OCI-LY7 (cell line): ENCODE measurements around the gene MN1. TPM values are rescaled to one million over a fixed set of nuclear protein-coding genes. Genes with fewer than 3 reads are reported as not detected.

ENCODE experiments used
- BruUV-seq: library from RNA; stranded (reverse); fragments of 400-500 nt; replicated peaks from 2 replicates; lab custom pipeline; 2021; lab: Mats Ljungman, UMichigan
- CTCF ChIA-PET: fragments of 300-600 bp; sonication (Branson Sonifier 250); formaldehyde crosslinking; loops from one replicate; lab custom pipeline; 2022; ENCODE audit warnings: antibody characterized with exemption; ENCODE audit not compliant: unreplicated experiment; lab: Charles Lee
- POLR2A ChIA-PET: fragments of 300-600 bp; sonication (Branson Sonifier 250); formaldehyde crosslinking; loops from one replicate; lab custom pipeline; 2022; ENCODE audit warnings: antibody characterized with exemption; lab: Charles Lee
- DNase-seq: peaks from one replicate; pipeline ENCODE4 v3.0.0-alpha.2; 2015; ENCODE audit warnings: low spot score
- H2AFZ ChIP-seq: fragments of 200-600 bp; sonication (generic), shearing (Covaris generic); 2 replicates; pipeline ENCODE4 v1.6.1; 2014; ENCODE audit warnings: mild to moderate bottlenecking, antibody characterized with exemption, low read length, moderate library complexity
- H3K27ac ChIP-seq: fragments of 200-600 bp; sonication (generic); 2 replicates; pipeline ENCODE4 v1.5.1; 2014; ENCODE audit warnings: mixed run types, low read depth, mild to moderate bottlenecking, moderate library complexity, low read length, inconsistent platforms; ENCODE audit not compliant: poor library complexity, severe bottlenecking
- H3K36me3 ChIP-seq: fragments of 200-600 bp; sonication (generic); 2 replicates; pipeline ENCODE4 v1.6.1; 2014; ENCODE audit warnings: mild to moderate bottlenecking, antibody characterized with exemption, low read length, moderate library complexity, mixed read lengths; ENCODE audit not compliant: insufficient read depth
- H3K4me1 ChIP-seq: fragments of 200-600 bp; sonication (generic); 2 replicates; pipeline ENCODE4 v1.5.1; 2014; ENCODE audit warnings: mild to moderate bottlenecking, low read length; ENCODE audit not compliant: insufficient read depth, poor library complexity, severe bottlenecking
- H3K4me2 ChIP-seq: fragments of 200-600 bp; sonication (generic); 2 replicates; pipeline ENCODE4 v1.6.1; 2014; ENCODE audit warnings: mild to moderate bottlenecking, low read length
- H3K4me3 ChIP-seq: fragments of 200-600 bp; sonication (generic); 2 replicates; pipeline ENCODE4 v1.5.1; 2014; ENCODE audit warnings: mild to moderate bottlenecking, low read depth, low read length; ENCODE audit not compliant: poor library complexity, severe bottlenecking
- H3K79me2 ChIP-seq: fragments of 200-600 bp; sonication (generic); 2 replicates; pipeline ENCODE4 v1.6.1; 2016; ENCODE audit warnings: low read depth, mild to moderate bottlenecking, low read length, moderate library complexity, mixed read lengths; ENCODE audit not compliant: insufficient read depth
- H3K9me2 ChIP-seq: fragments of 200-600 bp; sonication (generic); 2 replicates; pipeline ENCODE4 v1.6.1; 2016; ENCODE audit warnings: mild to moderate bottlenecking, low read length, mixed read lengths; ENCODE audit not compliant: insufficient read depth
- H3K9me3 ChIP-seq: fragments of 200-600 bp; sonication (generic); 2 replicates; pipeline ENCODE4 v1.6.1; 2014; ENCODE audit warnings: mild to moderate bottlenecking, mixed run types, low read length, mixed read lengths
- H4K20me1 ChIP-seq: fragments of 200-600 bp; sonication (generic); 2 replicates; pipeline ENCODE4 v1.6.1; 2014; ENCODE audit warnings: mild to moderate bottlenecking, antibody characterized with exemption, low read length, moderate library complexity, mixed read lengths; ENCODE audit not compliant: insufficient read depth
- EZH2phosphoT487 ChIP-seq: fragments of 200-600 bp; sonication (generic); IDR thresholded peaks from 2 replicates; pipeline ENCODE4 v1.6.1; 2018; ENCODE audit warnings: low read depth, borderline replicate concordance, mild to moderate bottlenecking, mixed run types, antibody characterized with exemption, low read length, moderate library complexity, mixed read lengths
- intact Hi-C: fragments of 100-400 bp; cut with micrococcal nuclease; formaldehyde crosslinking; loops from one replicate; pipeline ENCODE4 v1.10.0; 2022; ENCODE audit not compliant: unreplicated experiment
- total RNA-seq, 2 experiments: library from RNA; depleted of rRNA in 1 of 2; stranded (reverse); fragments of >200 nt in 1 of 2; shearing (Covaris generic) in 1 of 2; gene quantifications; 2 replicates each; pipeline ENCODE4 v1.2.3, GENCODE V29; 2014 to 2022
- TF ChIP-seq, protein P1 (sequence below): fragments of 200-600 bp; sonication (generic); conservative IDR thresholded peaks from 2 replicates; pipeline ENCODE4 v1.5.1; 2014; ENCODE audit warnings: mild to moderate bottlenecking, antibody characterized with exemption, low read length, moderate library complexity, mixed read lengths

MN1 gene
- total RNA-seq, 2 experiments from 2014 or later, result 0.47 TPM; not detected in 1

DNA sequence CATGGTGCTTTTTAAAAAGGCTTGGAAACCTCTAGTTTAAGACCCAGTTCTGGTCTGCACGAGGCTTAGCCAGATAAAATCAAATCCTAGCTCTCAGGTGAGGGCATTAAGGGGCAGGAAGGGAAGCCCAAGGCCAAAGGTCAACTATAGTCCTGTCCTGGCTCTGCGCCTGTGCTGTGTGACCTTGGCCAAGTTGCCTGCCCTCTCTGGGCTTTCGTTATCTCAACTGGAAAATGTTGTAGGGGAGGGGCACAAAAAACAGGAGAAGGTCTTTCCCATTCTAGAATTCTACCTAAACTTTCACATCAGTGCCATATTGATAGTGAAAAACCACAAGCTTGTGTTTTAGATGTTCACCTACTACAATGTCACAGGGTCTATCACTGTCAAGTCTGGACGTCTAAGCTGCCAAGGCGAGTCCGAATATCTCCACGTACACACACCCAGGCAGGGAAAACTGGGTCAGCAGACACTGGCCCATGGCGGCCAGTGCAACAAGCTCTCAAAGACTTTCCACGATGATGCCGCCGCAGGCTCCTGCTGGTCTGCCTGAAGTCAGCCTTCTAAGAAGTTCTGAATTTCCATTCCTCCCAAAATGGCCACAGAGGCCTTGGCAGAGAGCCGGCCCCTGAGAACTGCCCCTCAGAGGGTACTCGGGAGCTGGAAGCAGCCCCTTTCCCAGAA, 18.0 kb downstream of the MN1 start:
- H3K4me2 ChIP-seq, result no peak overlapping the region
- no peak overlapping the region for H3K27ac ChIP-seq
- H3K36me3 ChIP-seq, result no peaks in the 10 kb centered on the region
- DNase-seq, result no peak
- TF ChIP-seq, protein P1, sequence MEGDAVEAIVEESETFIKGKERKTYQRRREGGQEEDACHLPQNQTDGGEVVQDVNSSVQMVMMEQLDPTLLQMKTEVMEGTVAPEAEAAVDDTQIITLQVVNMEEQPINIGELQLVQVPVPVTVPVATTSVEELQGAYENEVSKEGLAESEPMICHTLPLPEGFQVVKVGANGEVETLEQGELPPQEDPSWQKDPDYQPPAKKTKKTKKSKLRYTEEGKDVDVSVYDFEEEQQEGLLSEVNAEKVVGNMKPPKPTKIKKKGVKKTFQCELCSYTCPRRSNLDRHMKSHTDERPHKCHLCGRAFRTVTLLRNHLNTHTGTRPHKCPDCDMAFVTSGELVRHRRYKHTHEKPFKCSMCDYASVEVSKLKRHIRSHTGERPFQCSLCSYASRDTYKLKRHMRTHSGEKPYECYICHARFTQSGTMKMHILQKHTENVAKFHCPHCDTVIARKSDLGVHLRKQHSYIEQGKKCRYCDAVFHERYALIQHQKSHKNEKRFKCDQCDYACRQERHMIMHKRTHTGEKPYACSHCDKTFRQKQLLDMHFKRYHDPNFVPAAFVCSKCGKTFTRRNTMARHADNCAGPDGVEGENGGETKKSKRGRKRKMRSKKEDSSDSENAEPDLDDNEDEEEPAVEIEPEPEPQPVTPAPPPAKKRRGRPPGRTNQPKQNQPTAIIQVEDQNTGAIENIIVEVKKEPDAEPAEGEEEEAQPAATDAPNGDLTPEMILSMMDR, result no peak
- TF ChIP-seq EZH2phosphoT487, result no peak
- no peaks in the 10 kb centered on the region for H3K9me3 ChIP-seq
- POLR2A ChIA-PET, result no interaction called here
- no peaks in the 10 kb centered on the region for H3K4me1 ChIP-seq
- intact Hi-C loops, result no loop called here
- CTCF ChIA-PET, result interaction anchor here (0.5 kb wide), 1 partner anchor 360 kb away, joined by 3 read pairs; no protein-coding TSS in a partner anchor
- no peak overlapping the region for H2AFZ ChIP-seq
- BruUV-seq, result no TSS peak
- H3K9me2 ChIP-seq, result no peaks in the 10 kb centered on the region
- no peaks in the 10 kb centered on the region for H3K79me2 ChIP-seq
- no peak overlapping the region for H3K4me3 ChIP-seq
- no peaks in the 10 kb centered on the region for H4K20me1 ChIP-seq

DNA sequence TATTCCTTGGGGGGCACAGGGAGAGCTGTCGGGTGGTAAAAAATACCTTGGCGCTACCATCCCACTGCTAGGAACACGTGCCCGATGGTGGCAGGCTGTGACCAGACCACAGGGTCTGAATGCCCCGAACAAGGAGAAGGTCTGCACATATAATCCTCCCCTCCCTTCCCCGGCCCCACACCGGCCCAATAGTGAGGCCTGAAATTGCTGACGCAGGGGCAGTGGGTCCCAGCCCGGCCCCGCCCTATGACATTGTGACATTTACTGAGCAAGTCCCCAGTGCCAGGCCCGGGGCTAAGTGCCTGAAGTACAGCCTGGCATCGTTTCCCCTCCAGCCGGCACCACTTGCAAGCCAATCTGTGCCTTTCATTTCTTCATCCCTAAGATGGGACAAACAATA, 19.5 kb downstream of the MN1 start:
- ChIA-PET POLR2A (no interaction called here), CTCF (no interaction called here)
- Histone ChIP-seq H3K9me2 (no peaks in the 10 kb centered on the region), H2AFZ (no peak overlapping the region), H3K27ac (no peak overlapping the region), H3K4me1 (no peaks in the 10 kb centered on the region), H3K79me2 (no peaks in the 10 kb centered on the region), H4K20me1 (no peaks in the 10 kb centered on the region), H3K9me3 (no peaks in the 10 kb centered on the region), H3K4me2 (no peak overlapping the region), H3K36me3 (no peaks in the 10 kb centered on the region), H3K4me3 (no peak overlapping the region)
- no peak for TF ChIP-seq EZH2phosphoT487
- TF ChIP-seq, protein P1, result no peak
- BruUV-seq, result no TSS peak
- DNase-seq, result no peak
- intact Hi-C loops, result no loop called here

DNA sequence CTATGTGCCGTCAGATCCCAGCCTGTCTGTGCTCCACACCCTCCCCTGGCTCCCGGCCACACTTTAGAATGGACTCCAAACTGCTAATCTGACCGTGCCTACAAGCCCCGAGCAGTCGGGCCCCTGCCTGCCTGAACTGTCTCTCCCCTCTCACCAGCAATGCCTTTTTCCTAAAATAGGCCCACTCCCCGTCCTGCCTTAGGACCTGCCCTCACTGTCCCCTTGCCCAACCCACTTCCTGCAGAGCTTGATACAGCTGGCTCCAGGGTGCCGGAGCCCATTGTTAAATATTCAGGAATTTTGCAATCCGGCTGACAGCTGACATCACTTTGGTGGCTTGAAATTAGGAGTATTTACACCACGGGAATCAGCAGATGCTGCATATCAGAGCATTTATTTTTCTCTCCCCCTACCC, 21.4 kb downstream of the MN1 start:
- Histone ChIP-seq H3K36me3 (no peaks in the 10 kb centered on the region), H3K4me1 (no peaks in the 10 kb centered on the region), H3K79me2 (no peaks in the 10 kb centered on the region), H3K4me3 (no peak overlapping the region), H4K20me1 (no peaks in the 10 kb centered on the region), H3K27ac (no peak overlapping the region), H3K4me2 (no peak overlapping the region), H3K9me3 (no peaks in the 10 kb centered on the region), H2AFZ (no peak overlapping the region), H3K9me2 (no peaks in the 10 kb centered on the region)
- BruUV-seq, result no TSS peak
- POLR2A ChIA-PET, result no interaction called here
- CTCF ChIA-PET, result no interaction called here
- intact Hi-C loops, result no loop called here
- TF ChIP-seq, protein P1, result no peak
- no peak for TF ChIP-seq EZH2phosphoT487
- DNase-seq, result no peak
